SK-N-SH (cell line): ENCODE data around the gene MATR3. TPM values are rescaled to one million over a fixed set of nuclear protein-coding genes. Genes with fewer than 3 reads are reported as not detected.

Experiments used
- CTCF ChIA-PET: fragments of 300-600, 350-600 bp; formaldehyde crosslinking; extraction: SDS; loops from one replicate; lab custom pipeline; 2021; lab: Yijun Ruan, JAX
- POLR2A ChIA-PET: fragments of 350-600 bp; sonication (Branson Sonifier 250); formaldehyde crosslinking; extraction: SDS; loops from one replicate; lab custom pipeline; 2020; ENCODE audit warnings: antibody characterized with exemption, inconsistent platforms; lab: Yijun Ruan, JAX
- DNase-seq: peaks from one replicate; pipeline ENCODE4 v3.0.0; 2012
- H2AFZ ChIP-seq: fragments of 200-600 bp; sonication (generic); 2 replicates; pipeline ENCODE4 v1.8.1; 2016; ENCODE audit warnings: antibody characterized with exemption, mild to moderate bottlenecking, low read depth
- H3F3A ChIP-seq: fragments of 200-600 bp; sonication (generic); replicated peaks from 2 replicates; pipeline ENCODE3; 2016; ENCODE audit warnings: antibody characterized with exemption, mild to moderate bottlenecking; ENCODE audit not compliant: insufficient read depth
- H3K27ac ChIP-seq, 2 experiments: fragments of 200-500 bp in 1 of 2; fragments of 200-600 bp in 1 of 2; sonication (Bioruptor generic) in 1 of 2; sonication (generic), shearing (Covaris generic) in 1 of 2; 2 replicates each; pipeline versions ENCODE4 v1.5.1 to v1.6.1; 2014 to 2016; ENCODE audit warnings: low read depth in 2 of 2, inconsistent platforms in 1 of 2, low read length in 1 of 2, mild to moderate bottlenecking in 1 of 2, mixed read lengths in 1 of 2
- H3K27me3 ChIP-seq: fragments of 200-600 bp; sonication (generic), shearing (Covaris generic); 2 replicates; pipeline ENCODE4 v1.6.1; 2016; ENCODE audit warnings: mixed run types; ENCODE audit not compliant: insufficient read depth
- H3K36me3 ChIP-seq, 2 experiments: fragments of 200-500 bp in 1 of 2; fragments of 200-600 bp in 1 of 2; sonication (Bioruptor generic) in 1 of 2; sonication (generic) in 1 of 2; replicated peaks in 1 of 2; 2 replicates each; pipeline versions ENCODE3 to v1.5.1; 2014 to 2016; ENCODE audit warnings: low read length in 1 of 2, mild to moderate bottlenecking in 1 of 2; ENCODE audit not compliant: insufficient read depth in 2 of 2, control insufficient read depth in 1 of 2
- H3K4me1 ChIP-seq, 2 experiments: fragments of 200-500 bp in 1 of 2; fragments of 200-600 bp in 1 of 2; sonication (Bioruptor generic) in 1 of 2; sonication (generic), shearing (Covaris generic) in 1 of 2; 2 replicates each; pipeline versions ENCODE4 v1.5.1 to v1.6.1; 2014 to 2016; ENCODE audit warnings: low read depth in 1 of 2, low read length in 1 of 2, mixed run types in 1 of 2; ENCODE audit not compliant: insufficient read depth in 2 of 2, control insufficient read depth in 1 of 2
- H3K4me2 ChIP-seq: fragments of 200-600 bp; sonication (generic), shearing (Covaris generic); 2 replicates; pipeline ENCODE4 v1.6.1; 2017; ENCODE audit warnings: mixed run types
- H3K4me3 ChIP-seq, 2 experiments: fragments of 200-500 bp in 1 of 2; fragments of 200-600 bp in 1 of 2; sonication (Bioruptor generic) in 1 of 2; sonication (generic), shearing (Covaris generic) in 1 of 2; 2 replicates each; pipeline versions ENCODE4 v1.5.1 to v1.8.1; 2014 to 2016; ENCODE audit warnings: low read depth in 2 of 2, inconsistent platforms in 1 of 2, low read length in 1 of 2, mild to moderate bottlenecking in 1 of 2, mixed read lengths in 1 of 2, moderate library complexity in 1 of 2
- H3K79me2 ChIP-seq: fragments of 200-600 bp; sonication (generic); 2 replicates; pipeline ENCODE4 v1.8.1; 2017; ENCODE audit warnings: mild to moderate bottlenecking; ENCODE audit not compliant: insufficient read depth
- H3K9ac ChIP-seq: fragments of 200-600 bp; sonication (generic); 2 replicates; pipeline ENCODE4 v1.6.1; 2017; ENCODE audit warnings: mixed run types
- H3K9me2 ChIP-seq: fragments of 200-600 bp; sonication (generic); 2 replicates; pipeline ENCODE4 v1.6.1; 2017; ENCODE audit warnings: mixed run types
- H3K9me3 ChIP-seq: fragments of 200-600 bp; sonication (generic); 2 replicates; pipeline ENCODE4 v1.6.1; 2017; ENCODE audit warnings: mixed run types, mild to moderate bottlenecking, moderate library complexity
- H4K20me1 ChIP-seq: fragments of 200-600 bp; sonication (generic); 2 replicates; pipeline ENCODE4 v1.6.1; 2017; ENCODE audit warnings: mild to moderate bottlenecking, mixed run types; ENCODE audit not compliant: insufficient read depth
- CHD2 ChIP-seq: fragments of 150-350 bp; IDR thresholded peaks from 2 replicates; pipeline ENCODE4 v1.6.1; 2018; ENCODE audit warnings: low read length; ENCODE audit not compliant: partially characterized antibody
- EP300 ChIP-seq, 2 experiments: IDR thresholded peaks; 2 replicates each; pipeline versions ENCODE4 v1.4.0 to v1.6.1; 2012; ENCODE audit warnings: borderline replicate concordance in 1 of 2, low read depth in 1 of 2, low read length in 1 of 2
- GABPA ChIP-seq: IDR thresholded peaks from 2 replicates; pipeline ENCODE4 v1.4.0; 2012; ENCODE audit warnings: low read depth, mild to moderate bottlenecking
- GATA2 ChIP-seq: sonication (generic); formaldehyde crosslinking; IDR thresholded peaks from 2 replicates; pipeline ENCODE4 v1.5.0; 2020; ENCODE audit warnings: mild to moderate bottlenecking, missing genetic modification reagents
- IRF3 ChIP-seq: fragments of 150-350 bp; IDR thresholded peaks from 2 replicates; pipeline ENCODE4 v1.6.1; 2016; ENCODE audit warnings: mild to moderate bottlenecking, low read depth, low read length
- JUND ChIP-seq: IDR thresholded peaks from 2 replicates; pipeline ENCODE4 v1.4.0; 2012
- MEF2A ChIP-seq: IDR thresholded peaks from 2 replicates; pipeline ENCODE4 v1.4.0; 2012; ENCODE audit warnings: low read depth, borderline replicate concordance
- MXI1 ChIP-seq: IDR thresholded peaks from 2 replicates; pipeline ENCODE4 v1.6.1; 2012; ENCODE audit warnings: mild to moderate bottlenecking, low read depth, low read length, improper control_type of control experiment
- NFIC ChIP-seq: IDR thresholded peaks from 2 replicates; pipeline ENCODE4 v1.4.0; 2012; ENCODE audit warnings: borderline replicate concordance
- PBX3 ChIP-seq: IDR thresholded peaks from 2 replicates; pipeline ENCODE4; 2012
- RAD21 ChIP-seq: IDR thresholded peaks from 2 replicates; pipeline ENCODE4 v1.6.1; 2012; ENCODE audit warnings: mild to moderate bottlenecking, low read length
- RCOR1 ChIP-seq: fragments of 150-350 bp; IDR thresholded peaks from 2 replicates; pipeline ENCODE4 v1.6.1; 2017; ENCODE audit warnings: antibody characterized with exemption, low read length
- REST ChIP-seq: IDR thresholded peaks from 2 replicates; pipeline ENCODE4 v1.6.1; 2012; ENCODE audit warnings: mild to moderate bottlenecking, low read depth, low read length, moderate library complexity
- SIN3A ChIP-seq: IDR thresholded peaks from 2 replicates; pipeline ENCODE4 v1.6.1; 2012; ENCODE audit warnings: low read depth, mild to moderate bottlenecking, low read length, moderate library complexity, borderline replicate concordance
- TAF1 ChIP-seq: IDR thresholded peaks from 2 replicates; pipeline ENCODE4 v1.6.1; 2012; ENCODE audit warnings: low read depth, mild to moderate bottlenecking, low read length, moderate library complexity, borderline replicate concordance
- TCF12 ChIP-seq: IDR thresholded peaks from 2 replicates; pipeline ENCODE4 v1.4.0; 2012
- TEAD4 ChIP-seq: IDR thresholded peaks from 2 replicates; pipeline ENCODE4 v1.4.0; 2012; ENCODE audit warnings: mild to moderate bottlenecking, borderline replicate concordance; ENCODE audit not compliant: insufficient read depth
- WGBS: methylation state at CpG from one replicate; pipeline ENCODE4 v1.1.6; 2017; ENCODE audit warnings: low lambda C conversion rate; 5-methylcytosine and 5-hydroxymethylcytosine counted together
- polyA plus RNA-seq, 3 experiments: library from polyadenylated mRNA; depleted of rRNA; stranded (reverse); fragments of >200 nt; gene quantifications; 2 replicates each; pipeline ENCODE4 v1.2.3, GENCODE V29; 2012
- TF ChIP-seq, protein P1 (sequence below): IDR thresholded peaks from 2 replicates; pipeline ENCODE4 v1.4.0; 2012; ENCODE audit warnings: low read depth, borderline replicate concordance
- TF ChIP-seq, protein P2 (sequence below): fragments of 200-600 bp; sonication (generic); IDR thresholded peaks from 2 replicates; pipeline ENCODE4 v1.6.1; 2017; ENCODE audit warnings: antibody characterized with exemption, mild to moderate bottlenecking, moderate library complexity
- TF ChIP-seq, protein P3 (sequence below): fragments of 150-350 bp; IDR thresholded peaks from 2 replicates; pipeline ENCODE4 v1.6.1; 2017; ENCODE audit warnings: antibody characterized with exemption, low read length, low read depth, borderline replicate concordance

MATR3 gene
- polyA plus RNA-seq, 1 of the 3 experiments (the other 2 are of a cell fraction) = 40.4 TPM

DNA sequence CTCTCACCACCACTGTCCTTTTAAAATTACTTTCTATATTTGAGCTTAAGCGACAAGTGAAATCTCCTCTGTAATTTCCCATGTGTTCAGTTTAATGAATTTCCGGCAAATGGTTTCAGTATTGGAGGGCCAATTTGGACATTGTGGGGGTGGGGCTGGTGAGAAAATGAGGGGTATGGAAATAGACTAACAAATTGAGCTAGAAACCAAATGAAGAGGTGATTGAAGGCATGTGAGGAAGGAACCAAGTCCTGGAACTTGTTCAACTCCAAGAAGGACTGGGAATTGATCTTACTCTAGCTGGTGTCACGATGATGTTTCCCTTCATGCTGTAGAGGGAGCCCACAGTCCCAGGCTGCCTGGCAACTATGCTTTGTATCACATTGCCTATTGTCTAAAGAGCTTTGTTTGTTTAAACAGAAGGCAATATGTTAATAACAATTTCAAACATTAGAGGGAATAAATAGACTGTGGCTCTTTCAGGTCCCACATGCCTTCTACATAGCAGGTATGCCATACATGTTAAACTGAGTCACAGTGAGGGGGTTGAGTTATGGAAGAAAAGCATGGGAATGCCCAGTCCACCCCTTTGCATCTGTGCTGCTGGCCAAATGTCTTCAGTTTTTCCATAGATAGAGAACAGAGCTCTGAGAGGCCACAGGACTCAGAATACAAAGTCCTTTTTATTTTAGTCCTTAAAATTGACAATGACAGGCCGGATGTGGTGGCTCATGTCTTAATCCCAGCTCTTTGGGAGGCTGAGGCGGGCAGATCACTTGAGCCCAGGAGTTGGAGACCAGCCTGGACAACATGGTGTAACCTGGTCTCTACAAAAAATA lies 25.0 kb upstream of the MATR3 start:
- Histone ChIP-seq H3K27ac (no peak overlapping the region), H3K9ac (no peak overlapping the region), H3F3A (peaks cover 8% of the 10 kb centered on the region), H2AFZ (no peak overlapping the region), H3K36me3 (no peaks in the 10 kb centered on the region), H4K20me1 (no peaks in the 10 kb centered on the region), H3K4me3 (no peak overlapping the region), H3K27me3 (no peaks in the 10 kb centered on the region), H3K79me2 (no peaks in the 10 kb centered on the region), H3K9me2 (no peaks in the 10 kb centered on the region), H3K9me3 (no peaks in the 10 kb centered on the region), H3K4me2 (no peak overlapping the region), H3K4me1 (peaks cover 10 to 18% of the 10 kb centered on the region in 2 experiments; a peak in 2 of 4 replicates)
- POLR2A ChIA-PET = no interaction called here
- DNase-seq = no peak
- CTCF ChIA-PET = interaction anchor here (0.9 to 2.2 kb wide), 6 partner anchors 26 to 693 kb away, joined by 3 to 6 read pairs (median 3); partner anchors contain the start of gene HSPA9
- WGBS = 95% methylated on average over 5 of the region's 5 CpGs
- no peak for TF ChIP-seq GABPA
- no peak for TF ChIP-seq JUND
- no peak for TF ChIP-seq IRF3
- TF ChIP-seq RCOR1 = no peak
- TF ChIP-seq SIN3A = no peak
- no peak for TF ChIP-seq EP300 (IDR thresholded peaks at IDR 0.05; ENCODE audit: borderline replicate concordance in 1 of 2, low read depth in 1 of 2, low read length in 1 of 2)
- TF ChIP-seq TCF12 = no peak
- TF ChIP-seq MXI1 = no peak
- no peak for TF ChIP-seq REST
- no peak for TF ChIP-seq NFIC
- TF ChIP-seq, protein P1, sequence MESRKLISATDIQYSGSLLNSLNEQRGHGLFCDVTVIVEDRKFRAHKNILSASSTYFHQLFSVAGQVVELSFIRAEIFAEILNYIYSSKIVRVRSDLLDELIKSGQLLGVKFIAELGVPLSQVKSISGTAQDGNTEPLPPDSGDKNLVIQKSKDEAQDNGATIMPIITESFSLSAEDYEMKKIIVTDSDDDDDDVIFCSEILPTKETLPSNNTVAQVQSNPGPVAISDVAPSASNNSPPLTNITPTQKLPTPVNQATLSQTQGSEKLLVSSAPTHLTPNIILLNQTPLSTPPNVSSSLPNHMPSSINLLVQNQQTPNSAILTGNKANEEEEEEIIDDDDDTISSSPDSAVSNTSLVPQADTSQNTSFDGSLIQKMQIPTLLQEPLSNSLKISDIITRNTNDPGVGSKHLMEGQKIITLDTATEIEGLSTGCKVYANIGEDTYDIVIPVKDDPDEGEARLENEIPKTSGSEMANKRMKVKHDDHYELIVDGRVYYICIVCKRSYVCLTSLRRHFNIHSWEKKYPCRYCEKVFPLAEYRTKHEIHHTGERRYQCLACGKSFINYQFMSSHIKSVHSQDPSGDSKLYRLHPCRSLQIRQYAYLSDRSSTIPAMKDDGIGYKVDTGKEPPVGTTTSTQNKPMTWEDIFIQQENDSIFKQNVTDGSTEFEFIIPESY = no peak
- TF ChIP-seq, protein P2, sequence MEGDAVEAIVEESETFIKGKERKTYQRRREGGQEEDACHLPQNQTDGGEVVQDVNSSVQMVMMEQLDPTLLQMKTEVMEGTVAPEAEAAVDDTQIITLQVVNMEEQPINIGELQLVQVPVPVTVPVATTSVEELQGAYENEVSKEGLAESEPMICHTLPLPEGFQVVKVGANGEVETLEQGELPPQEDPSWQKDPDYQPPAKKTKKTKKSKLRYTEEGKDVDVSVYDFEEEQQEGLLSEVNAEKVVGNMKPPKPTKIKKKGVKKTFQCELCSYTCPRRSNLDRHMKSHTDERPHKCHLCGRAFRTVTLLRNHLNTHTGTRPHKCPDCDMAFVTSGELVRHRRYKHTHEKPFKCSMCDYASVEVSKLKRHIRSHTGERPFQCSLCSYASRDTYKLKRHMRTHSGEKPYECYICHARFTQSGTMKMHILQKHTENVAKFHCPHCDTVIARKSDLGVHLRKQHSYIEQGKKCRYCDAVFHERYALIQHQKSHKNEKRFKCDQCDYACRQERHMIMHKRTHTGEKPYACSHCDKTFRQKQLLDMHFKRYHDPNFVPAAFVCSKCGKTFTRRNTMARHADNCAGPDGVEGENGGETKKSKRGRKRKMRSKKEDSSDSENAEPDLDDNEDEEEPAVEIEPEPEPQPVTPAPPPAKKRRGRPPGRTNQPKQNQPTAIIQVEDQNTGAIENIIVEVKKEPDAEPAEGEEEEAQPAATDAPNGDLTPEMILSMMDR = no peak
- no peak for TF ChIP-seq GATA2
- TF ChIP-seq TEAD4 = no peak
- no peak for TF ChIP-seq RAD21
- TF ChIP-seq, protein P3, sequence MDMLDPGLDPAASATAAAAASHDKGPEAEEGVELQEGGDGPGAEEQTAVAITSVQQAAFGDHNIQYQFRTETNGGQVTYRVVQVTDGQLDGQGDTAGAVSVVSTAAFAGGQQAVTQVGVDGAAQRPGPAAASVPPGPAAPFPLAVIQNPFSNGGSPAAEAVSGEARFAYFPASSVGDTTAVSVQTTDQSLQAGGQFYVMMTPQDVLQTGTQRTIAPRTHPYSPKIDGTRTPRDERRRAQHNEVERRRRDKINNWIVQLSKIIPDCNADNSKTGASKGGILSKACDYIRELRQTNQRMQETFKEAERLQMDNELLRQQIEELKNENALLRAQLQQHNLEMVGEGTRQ = no peak
- no peak for TF ChIP-seq PBX3
- TF ChIP-seq CHD2 = no peak
- no peak for TF ChIP-seq TAF1
- no peak for TF ChIP-seq MEF2A
